SU-DHL-6 (cell line): ENCODE data around the gene SLC22A4.

ENCODE experiments used
- CTCF ChIP-seq: fragments of 200-600 bp; sonication (generic); IDR thresholded peaks from one replicate; pipeline ENCODE4 v1.5.1; 2017; ENCODE audit warnings: antibody characterized with exemption, mild to moderate bottlenecking, low read length, moderate library complexity; ENCODE audit not compliant: insufficient read depth, poor library complexity, severe bottlenecking
- EZH2phosphoT487 ChIP-seq: fragments of 200-600 bp; sonication (generic), shearing (Covaris generic); conservative IDR thresholded peaks from 2 replicates; pipeline ENCODE4 v1.6.1; 2018; ENCODE audit warnings: mild to moderate bottlenecking, antibody characterized with exemption, low read length, moderate library complexity, mixed read lengths

GRCh38 chr5:132353486-132353995, 59.3 kb downstream of the SLC22A4 start:
- TF ChIP-seq CTCF (no peak), EZH2phosphoT487 (no peak)
